ENCODE measurements around the gene BFSP2. TPM values are rescaled to one million over a fixed set of nuclear protein-coding genes. Genes with fewer than 3 reads are reported as not detected.

The BFSP2 gene
- total RNA-seq, 1 donor from 2014 or later = not detected

DNA sequence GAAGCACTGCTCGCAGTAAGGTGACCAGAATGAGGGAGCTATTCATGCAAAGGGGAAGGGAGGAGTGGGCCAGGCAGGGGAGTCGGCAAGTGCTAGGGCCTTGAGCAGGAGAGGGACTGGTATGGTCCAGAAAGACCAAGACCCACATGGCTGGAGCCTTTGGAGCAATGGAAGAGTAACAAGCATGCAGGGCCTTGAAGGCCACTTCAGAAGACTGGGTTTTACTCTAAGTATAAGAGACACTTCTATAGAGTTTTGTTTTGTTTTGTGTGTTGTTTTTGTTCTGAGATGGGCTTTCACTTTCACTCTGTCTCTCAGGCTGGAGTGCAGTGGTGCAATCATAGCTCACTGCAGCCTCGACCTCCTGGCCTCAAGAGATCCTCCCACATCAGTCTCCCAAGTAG lies 42.0 kb downstream of the BFSP2 start:
- H3K27me3 ChIP-seq (ENCODE audit: control insufficient read depth, insufficient read depth, low read length) = no peaks in the 10 kb centered on the region
- no peak for DNase-seq (ENCODE audit: low read depth)
- no peak overlapping the region for H3K4me3 ChIP-seq (ENCODE audit: low read depth, low read length)
- TF ChIP-seq, protein P1, sequence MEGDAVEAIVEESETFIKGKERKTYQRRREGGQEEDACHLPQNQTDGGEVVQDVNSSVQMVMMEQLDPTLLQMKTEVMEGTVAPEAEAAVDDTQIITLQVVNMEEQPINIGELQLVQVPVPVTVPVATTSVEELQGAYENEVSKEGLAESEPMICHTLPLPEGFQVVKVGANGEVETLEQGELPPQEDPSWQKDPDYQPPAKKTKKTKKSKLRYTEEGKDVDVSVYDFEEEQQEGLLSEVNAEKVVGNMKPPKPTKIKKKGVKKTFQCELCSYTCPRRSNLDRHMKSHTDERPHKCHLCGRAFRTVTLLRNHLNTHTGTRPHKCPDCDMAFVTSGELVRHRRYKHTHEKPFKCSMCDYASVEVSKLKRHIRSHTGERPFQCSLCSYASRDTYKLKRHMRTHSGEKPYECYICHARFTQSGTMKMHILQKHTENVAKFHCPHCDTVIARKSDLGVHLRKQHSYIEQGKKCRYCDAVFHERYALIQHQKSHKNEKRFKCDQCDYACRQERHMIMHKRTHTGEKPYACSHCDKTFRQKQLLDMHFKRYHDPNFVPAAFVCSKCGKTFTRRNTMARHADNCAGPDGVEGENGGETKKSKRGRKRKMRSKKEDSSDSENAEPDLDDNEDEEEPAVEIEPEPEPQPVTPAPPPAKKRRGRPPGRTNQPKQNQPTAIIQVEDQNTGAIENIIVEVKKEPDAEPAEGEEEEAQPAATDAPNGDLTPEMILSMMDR (IDR thresholded peaks at IDR 0.05; ENCODE audit: insufficient read depth, low read length, poor library complexity, severe bottlenecking) = no peak
- no peaks in the 10 kb centered on the region for H3K36me3 ChIP-seq (ENCODE audit: control insufficient read depth, insufficient read depth, low read length)

DNA sequence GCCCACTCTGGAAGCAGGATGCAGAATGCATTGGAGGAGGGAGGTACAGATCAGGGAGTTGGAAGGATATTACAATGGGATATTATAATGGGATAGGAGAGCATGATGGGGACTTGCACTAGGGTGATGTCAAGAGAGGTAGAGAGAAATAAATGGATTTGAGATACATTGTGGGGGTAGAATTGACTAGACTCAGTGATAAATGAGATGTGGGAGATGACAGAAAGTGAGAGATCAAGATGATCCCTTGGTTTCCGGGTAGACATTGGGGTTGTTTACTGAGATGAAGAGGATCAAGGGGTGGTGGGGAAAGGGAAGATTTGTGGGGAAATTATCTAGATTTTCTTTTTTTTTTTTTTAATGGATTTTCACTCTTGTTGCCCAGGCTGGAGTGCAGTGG lies 42.7 kb downstream of the BFSP2 start:
- H3K36me3 ChIP-seq (ENCODE audit: control insufficient read depth, insufficient read depth, low read length) = no peaks in the 10 kb centered on the region
- H3K4me3 ChIP-seq (ENCODE audit: low read depth, low read length) = no peak overlapping the region
- TF ChIP-seq, protein P1 (IDR thresholded peaks at IDR 0.05; ENCODE audit: insufficient read depth, low read length, poor library complexity, severe bottlenecking) = no peak
- H3K27me3 ChIP-seq (ENCODE audit: control insufficient read depth, insufficient read depth, low read length) = no peaks in the 10 kb centered on the region
- no peak for DNase-seq (ENCODE audit: low read depth)

DNA sequence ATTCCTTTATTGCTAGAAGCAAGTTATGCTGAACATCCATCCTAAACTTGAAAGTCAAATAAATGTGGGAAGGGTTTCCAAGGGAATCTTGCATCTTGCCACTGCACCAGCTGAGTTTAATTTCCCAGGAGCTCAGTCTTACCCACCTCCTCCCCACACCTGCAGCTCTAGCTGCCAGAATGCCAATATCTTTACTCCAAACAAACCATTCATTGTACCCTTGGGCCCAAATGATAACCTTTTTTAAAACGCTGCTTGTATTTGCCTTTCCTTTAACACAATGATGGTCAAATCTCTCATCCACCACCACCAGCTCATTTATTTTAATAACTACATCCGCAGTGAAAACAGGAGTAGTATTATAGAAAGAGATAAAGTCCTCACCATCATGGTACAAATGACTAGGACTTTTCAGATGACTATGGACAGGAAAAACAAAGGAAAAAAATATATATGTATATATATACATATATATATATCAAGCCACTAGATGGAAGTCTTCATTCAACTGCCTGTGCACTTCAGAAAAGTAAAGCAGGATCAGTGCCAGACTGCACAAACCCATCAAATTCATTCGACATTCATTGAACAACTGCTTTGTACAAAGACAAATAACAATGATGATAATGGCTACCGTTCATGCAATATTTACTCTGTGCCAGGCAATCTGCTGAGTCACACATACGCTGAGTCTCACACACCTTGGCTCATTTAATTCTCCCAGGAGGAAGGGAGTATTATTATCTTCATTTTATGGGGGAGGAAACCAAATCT lies 44.0 kb downstream of the BFSP2 start:
- no peaks in the 10 kb centered on the region for H3K36me3 ChIP-seq (ENCODE audit: control insufficient read depth, insufficient read depth, low read length)
- H3K27me3 ChIP-seq (ENCODE audit: control insufficient read depth, insufficient read depth, low read length) = no peaks in the 10 kb centered on the region
- DNase-seq (ENCODE audit: low read depth) = no peak
- no peak overlapping the region for H3K4me3 ChIP-seq (ENCODE audit: low read depth, low read length)
- TF ChIP-seq, protein P1 (IDR thresholded peaks at IDR 0.05; ENCODE audit: insufficient read depth, low read length, poor library complexity, severe bottlenecking) = no peak

- TF ChIP-seq, protein P1 (IDR thresholded peaks at IDR 0.05; ENCODE audit: insufficient read depth, low read length, poor library complexity, severe bottlenecking) = no peak
- DNase-seq (ENCODE audit: low read depth) = no peak
- H3K27me3 ChIP-seq (ENCODE audit: control insufficient read depth, insufficient read depth, low read length) = no peaks in the 10 kb centered on the region
- H3K36me3 ChIP-seq (ENCODE audit: control insufficient read depth, insufficient read depth, low read length) = no peaks in the 10 kb centered on the region
- no peak overlapping the region for H3K4me3 ChIP-seq (ENCODE audit: low read depth, low read length)
Measured at GRCh38 chr3:133444423-133444774, 44.5 kb downstream of the BFSP2 start.

GRCh38 chr3:133445108-133445507 lies 45.3 kb downstream of the BFSP2 start:
- TF ChIP-seq, protein P1 (IDR thresholded peaks at IDR 0.05; ENCODE audit: insufficient read depth, low read length, poor library complexity, severe bottlenecking) = no peak
- H3K4me3 ChIP-seq (ENCODE audit: low read depth, low read length) = no peak overlapping the region
- DNase-seq (ENCODE audit: low read depth) = no peak

More at GRCh38 chr3:133445108-133445507, 45.3 kb downstream of the BFSP2 start:
- Histone ChIP-seq H3K36me3 (ENCODE audit: control insufficient read depth, insufficient read depth, low read length) (no peaks in the 10 kb centered on the region), H3K27me3 (ENCODE audit: control insufficient read depth, insufficient read depth, low read length) (no peaks in the 10 kb centered on the region)
